GM18505 (cell line): ENCODE data around the gene FBXO2.

ENCODE experiments used
- ATAC-seq: cut with Tn5 transposase; IDR thresholded peaks from one replicate; pipeline ENCODE4 v1.9.1; 2021; ENCODE audit not compliant: unreplicated experiment
- POLR2A ChIP-seq: IDR thresholded peaks from 4 replicates; pipeline ENCODE4 v1.6.1; 2011; ENCODE audit warnings: borderline replicate concordance; ENCODE audit not compliant: insufficient read depth, insufficient read length; ENCODE audit errors: extremely low read depth

FBXO2 gene

DNA sequence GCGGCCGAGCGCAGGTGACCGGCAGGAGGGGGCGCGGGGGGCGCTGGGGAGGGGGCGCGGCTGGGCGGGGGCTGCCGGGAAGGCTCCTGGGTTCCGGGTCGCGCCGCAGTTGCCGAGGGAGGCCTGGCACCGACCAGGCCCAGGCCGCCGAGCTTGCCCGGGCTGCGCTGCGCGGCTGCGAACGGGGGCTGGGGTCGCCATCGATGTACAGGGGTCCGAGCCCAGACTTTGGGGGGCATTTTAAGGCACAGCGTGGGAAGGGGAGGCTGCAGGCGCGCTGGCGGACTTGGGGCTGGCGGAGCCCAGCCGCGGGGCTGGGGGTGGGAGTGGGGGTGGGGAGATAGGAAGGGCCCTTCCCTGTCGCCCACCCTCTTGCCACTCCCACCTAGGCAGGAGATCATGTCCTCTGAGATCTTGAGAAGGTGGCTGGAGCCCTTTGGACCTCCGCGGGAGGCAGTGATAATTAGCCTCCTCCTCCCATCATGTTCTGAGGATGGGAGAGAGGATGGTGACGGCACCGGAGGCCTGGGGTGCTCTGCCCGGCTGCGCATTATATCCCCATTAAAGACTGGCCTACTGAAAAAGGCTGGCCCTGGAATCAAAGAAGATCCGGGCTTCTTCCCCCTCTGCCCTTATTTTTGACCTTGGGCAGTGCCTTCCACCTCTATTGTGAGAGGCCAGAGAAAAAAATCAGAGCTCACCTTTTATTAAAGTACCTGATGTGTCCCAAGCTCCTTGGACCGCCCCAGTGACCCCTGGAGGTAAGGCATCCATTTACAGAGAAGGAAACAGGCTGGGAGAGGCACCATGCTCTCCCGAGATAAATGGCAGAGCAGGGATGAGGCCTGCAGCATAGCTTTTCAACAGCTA is 945 bp upstream of the FBXO2 start:
- no peak for TF ChIP-seq POLR2A
- ATAC-seq: no peak

DNA sequence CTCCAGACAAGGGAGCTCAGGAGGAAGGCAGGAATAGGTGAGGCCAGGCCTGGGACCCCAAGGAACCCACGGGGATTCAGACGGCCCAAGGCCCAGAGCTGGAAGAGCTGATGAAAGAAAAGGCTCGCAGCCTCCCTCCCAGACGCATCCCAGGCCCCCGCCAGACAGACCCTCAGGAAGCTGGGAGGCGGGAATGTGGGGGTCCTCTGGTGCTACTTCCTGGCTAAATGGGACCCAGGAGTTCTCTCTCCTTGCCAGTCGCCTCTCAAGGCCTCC is 430 bp downstream of the FBXO2 start:
- ATAC-seq: no peak
- no peak for TF ChIP-seq POLR2A

DNA sequence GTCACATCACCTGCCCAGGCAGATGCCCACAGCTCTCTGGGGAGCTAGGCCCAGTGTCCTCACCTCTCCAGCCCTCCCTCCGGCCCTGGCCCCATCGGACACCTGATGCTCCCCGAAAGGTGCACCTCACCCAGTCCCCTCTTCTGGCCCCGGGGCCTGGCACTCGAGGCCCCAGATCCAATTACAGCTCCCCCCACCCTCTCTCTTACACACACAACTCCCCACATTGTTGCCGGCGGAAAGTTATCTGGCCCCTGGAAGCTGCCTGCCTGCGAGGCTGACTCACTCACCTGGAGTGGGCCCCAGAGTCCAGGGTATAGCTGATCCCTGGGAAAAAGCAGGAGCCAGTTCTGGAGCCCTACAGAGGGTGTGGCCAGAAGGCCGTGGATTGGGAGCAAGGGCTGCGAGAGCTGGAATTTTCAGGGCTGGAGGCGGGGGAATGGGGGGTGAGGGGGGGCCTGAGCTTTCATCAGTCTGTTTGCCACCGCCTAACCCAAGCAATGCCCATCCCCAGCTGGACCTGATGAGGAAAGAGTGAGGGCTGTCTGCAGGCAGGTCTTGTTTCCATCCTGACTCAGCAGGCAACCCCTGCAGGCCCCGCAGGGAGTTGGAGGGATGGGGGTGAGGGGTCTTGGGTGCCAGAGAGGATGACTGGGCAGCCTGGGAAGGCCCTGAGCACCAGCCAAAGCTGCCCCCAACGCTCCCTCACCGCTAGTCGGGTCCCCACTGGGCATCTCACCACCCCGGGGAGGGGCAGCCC is 948 bp downstream of the FBXO2 start:
- no peak for ATAC-seq
- no peak for TF ChIP-seq POLR2A

DNA sequence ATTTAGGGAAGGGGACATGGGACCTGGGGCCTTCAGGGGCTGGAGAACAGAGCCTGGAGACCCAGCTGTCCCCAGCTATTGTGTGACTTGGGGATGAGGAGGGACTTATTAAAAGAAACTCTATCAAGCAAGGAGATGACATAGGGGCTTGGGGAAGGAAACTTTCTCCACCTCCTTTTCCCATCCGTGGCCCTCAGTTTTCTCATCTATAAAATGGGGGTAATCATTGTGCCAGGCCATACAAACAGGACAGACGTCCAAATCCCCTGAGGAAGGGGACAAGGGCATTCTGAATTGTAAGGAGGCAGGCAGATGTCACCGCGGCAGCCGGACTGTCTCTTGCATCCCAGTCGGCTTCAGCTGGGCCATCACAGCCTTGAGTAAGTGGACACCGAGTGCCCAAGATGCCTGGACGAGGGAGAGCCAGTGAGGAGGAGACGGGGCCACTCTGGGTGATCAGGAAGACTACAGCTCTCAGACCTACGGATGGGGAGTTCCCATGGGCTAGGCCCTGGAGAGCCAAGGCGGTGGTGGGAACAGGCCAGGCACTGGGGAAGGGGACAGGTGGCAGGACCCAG is 1.9 kb downstream of the FBXO2 start:
- ATAC-seq: no peak
- TF ChIP-seq POLR2A: no peak

DNA sequence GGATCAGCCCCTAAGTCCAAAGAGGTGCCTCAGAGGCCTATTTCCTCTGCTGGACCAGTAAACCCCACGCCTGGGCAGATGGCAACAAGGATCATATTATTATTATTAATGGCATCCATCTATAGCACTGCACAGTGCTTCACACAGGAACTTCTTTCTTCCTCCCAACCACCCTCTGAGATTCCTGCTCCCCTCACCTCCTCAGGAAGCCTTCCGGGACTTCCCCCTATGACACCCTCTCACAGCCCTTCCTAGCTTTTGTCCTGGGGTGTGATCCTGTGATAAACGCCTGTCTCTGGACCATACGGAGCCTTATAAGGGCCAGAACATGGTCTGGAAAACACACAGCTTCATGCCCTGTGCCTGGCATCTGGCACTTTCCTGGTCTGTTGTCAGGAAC is 3.2 kb downstream of the FBXO2 start:
- no peak for ATAC-seq
- no peak for TF ChIP-seq POLR2A

DNA sequence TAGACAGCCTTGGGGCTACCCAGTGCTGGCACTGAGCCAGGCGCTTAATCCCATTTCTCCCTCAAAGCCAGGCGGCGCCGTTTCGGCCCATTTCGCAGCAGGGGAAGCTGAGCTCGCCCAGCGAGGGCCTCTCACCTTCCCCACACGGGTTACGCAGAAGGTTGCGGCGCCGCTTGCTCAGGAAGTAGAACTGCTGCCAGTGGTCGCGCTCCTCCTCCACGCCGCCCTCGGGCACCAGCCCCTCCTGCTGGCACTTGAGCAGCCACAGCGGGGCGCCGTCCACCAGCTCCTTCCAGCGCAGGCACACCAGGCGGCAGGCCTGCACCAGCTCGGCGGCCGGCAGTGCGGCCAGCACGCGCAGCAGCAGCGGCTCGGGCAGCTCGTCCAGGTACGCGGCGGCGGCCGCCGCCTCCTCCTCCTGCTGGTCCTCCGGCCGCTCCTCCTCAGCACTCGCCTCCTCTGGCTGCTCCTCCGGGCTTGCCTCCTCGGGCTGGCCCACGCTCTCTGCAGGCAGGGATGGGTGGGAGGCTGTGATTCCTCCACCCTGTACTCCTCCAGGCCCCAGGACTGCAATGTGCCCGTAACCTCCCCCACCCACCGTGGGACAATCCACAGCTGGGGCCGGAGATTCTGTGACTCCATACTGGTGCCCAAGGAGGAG is 3.8 kb downstream of the FBXO2 start:
- ATAC-seq: no peak

DNA sequence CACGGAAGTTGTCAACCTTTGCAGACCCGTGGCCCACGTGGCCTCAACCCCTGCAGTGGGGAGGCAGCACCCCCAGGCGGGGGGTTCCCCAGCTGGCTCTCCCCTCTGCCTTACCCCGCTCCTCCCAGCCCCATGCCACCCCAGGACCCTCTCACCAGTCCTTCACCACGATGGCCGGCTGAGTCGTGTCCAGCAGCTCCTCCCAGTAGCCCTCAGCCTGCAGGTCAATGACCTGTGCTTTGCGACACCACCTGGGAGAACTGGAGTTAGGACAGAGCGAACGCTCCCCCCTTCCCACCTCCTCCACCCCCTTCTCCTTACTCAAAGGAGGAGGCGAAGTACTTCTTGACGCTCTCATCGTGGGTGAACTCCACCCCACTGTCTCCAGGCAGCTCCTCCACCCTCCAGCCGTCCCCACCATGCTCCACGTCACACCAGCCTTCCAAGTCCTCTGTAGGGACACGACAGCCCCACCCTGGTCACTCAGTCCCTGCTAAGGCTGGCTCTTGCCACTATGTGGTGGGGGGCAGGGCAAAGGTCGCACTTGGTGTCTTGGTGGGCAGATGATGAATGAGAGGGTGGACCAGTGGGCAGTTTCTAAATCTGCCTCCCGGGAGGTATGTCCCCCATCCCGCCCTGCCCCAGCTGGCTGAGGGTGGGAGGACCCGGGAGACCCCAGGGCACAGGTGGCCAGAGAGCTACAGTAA is 4.5 kb downstream of the FBXO2 start:
- no peak for TF ChIP-seq POLR2A

More for the DNA sequence above, 3.8 kb downstream of the FBXO2 start:
- no peak for TF ChIP-seq POLR2A

DNA sequence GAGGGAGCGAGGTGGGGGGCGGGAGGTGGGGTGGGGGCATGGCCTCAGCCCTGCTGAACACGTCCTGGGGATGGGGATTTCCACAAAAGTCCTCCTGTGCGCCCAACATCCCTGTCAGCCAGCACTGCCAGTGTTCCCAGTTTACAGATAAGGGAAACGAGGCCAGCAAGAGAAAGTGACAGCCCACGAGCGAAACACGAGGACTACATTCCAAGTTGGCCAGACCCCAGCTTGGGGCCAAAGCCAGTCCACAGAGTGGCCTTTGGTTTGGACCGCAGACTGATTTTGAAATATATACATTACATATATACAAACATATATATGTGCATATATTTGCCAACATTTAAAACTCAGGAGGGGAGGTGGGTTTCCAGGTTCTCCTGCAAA is 5.0 kb downstream of the FBXO2 start:
- TF ChIP-seq POLR2A: no peak
- ATAC-seq: no peak

More for the DNA sequence above, 4.5 kb downstream of the FBXO2 start:
- no peak for ATAC-seq

DNA sequence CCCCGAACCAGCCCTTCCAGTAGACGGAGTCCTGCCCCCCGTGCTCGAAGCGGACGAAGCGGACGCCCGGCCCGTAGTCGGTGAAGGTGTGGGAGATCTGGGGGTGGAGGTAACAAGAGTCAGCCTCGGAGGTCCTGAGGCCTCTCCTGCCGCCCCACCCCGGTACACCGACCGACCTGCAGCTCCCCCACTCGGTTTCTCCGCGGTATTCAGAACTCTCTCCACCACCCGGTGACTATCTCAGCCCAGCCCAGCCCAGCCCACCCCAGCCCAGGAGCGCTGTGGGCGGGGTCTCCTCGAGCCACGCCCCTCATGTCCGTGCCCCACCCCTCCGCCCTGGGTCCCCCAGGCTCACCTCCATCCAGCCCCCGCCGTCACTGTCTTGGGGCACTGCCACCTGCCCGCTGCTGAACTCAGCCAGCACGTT is 5.5 kb downstream of the FBXO2 start:
- ATAC-seq: no peak
- no peak for TF ChIP-seq POLR2A

DNA sequence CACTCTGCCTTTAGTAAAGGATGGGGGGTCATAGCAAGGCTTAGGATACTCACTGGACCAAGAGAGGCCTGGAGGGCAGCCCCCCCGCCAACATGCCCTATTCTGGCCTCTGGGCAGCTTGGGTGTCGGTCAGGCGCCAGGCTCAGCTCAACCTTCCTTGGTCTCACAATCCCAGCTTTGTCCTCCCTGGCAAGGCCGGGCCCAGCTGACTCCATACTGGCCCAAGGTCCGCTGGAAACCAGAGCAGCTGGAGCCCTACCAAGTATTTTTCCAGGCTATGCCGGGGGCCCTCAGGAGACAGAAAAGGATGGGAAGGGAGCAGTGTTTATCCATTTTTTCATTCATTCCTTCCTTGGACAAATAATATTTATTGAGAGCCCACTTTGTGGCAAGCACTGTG is 6.2 kb downstream of the FBXO2 start:
- TF ChIP-seq POLR2A: no peak
- no peak for ATAC-seq

DNA sequence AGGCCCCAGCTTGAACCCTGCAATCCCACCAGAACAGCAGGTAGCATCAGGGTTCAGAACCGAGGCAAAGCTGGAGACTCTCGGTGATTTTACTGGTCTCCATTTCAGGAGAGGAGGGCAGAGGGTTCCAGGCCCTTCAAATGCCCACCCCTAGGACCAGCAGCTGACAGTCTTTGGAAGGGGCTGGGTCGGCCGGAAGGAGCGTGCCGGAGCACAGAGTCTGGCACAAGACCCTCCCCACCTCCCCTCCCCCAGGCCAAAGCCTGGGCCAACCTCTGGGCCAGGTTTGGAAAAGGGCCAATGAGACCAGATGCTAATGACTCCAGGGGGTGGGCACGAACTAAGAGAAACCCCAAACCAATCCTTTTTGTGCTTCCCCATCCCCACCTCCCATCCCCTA is 6.9 kb downstream of the FBXO2 start:
- no peak for TF ChIP-seq POLR2A
- no peak for ATAC-seq

DNA sequence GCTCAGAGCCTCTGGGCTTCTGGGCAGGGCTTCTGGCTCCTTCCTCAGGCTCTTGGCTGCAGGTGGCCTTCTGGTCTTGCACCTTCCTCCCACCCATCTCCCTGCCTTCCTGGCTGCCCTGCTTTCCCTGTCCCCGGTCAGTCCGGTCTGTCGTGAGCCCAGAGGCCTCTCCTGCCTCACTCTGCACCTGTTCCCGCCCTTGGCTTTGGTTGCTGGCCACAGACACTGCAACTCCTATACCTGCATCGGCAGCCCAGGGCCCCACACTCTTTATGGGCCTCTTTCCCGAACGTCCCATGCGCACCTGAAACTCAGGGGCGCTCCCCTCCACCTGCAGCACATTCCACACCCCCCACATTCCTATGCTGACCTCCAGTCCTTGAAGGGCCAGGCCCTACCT is 7.9 kb downstream of the FBXO2 start:
- ATAC-seq: no peak
- TF ChIP-seq POLR2A: no peak
